M059J (cell line): ENCODE results near the gene ATP13A4. TPM values are rescaled to one million over a fixed set of nuclear protein-coding genes. Genes with fewer than 3 reads are reported as not detected.

ENCODE experiments used
- DNase-seq: peaks from one replicate; pipeline ENCODE4 v3.0.0-alpha.2; 2012; ENCODE audit warnings: low read depth
- total RNA-seq: library from RNA; depleted of rRNA; stranded (reverse); fragments of >200 nt; shearing (Covaris generic); gene quantifications from 2 replicates; pipeline ENCODE4 v1.2.3, GENCODE V29; 2014; rRNA removed

ATP13A4 gene, protein sequence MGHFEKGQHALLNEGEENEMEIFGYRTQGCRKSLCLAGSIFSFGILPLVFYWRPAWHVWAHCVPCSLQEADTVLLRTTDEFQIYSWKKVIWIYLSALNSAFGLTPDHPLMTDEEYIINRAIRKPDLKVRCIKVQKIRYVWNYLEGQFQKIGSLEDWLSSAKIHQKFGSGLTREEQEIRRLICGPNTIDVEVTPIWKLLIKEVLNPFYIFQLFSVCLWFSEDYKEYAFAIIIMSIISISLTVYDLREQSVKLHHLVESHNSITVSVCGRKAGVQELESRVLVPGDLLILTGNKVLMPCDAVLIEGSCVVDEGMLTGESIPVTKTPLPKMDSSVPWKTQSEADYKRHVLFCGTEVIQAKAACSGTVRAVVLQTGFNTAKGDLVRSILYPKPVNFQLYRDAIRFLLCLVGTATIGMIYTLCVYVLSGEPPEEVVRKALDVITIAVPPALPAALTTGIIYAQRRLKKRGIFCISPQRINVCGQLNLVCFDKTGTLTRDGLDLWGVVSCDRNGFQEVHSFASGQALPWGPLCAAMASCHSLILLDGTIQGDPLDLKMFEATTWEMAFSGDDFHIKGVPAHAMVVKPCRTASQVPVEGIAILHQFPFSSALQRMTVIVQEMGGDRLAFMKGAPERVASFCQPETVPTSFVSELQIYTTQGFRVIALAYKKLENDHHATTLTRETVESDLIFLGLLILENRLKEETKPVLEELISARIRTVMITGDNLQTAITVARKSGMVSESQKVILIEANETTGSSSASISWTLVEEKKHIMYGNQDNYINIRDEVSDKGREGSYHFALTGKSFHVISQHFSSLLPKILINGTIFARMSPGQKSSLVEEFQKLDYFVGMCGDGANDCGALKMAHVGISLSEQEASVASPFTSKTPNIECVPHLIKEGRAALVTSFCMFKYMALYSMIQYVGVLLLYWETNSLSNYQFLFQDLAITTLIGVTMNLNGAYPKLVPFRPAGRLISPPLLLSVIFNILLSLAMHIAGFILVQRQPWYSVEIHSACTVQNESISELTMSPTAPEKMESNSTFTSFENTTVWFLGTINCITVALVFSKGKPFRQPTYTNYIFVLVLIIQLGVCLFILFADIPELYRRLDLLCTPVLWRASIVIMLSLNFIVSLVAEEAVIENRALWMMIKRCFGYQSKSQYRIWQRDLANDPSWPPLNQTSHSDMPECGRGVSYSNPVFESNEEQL
- 0.10 TPM in 1 of 2 replicates, not detected in the other for total RNA-seq

DNA sequence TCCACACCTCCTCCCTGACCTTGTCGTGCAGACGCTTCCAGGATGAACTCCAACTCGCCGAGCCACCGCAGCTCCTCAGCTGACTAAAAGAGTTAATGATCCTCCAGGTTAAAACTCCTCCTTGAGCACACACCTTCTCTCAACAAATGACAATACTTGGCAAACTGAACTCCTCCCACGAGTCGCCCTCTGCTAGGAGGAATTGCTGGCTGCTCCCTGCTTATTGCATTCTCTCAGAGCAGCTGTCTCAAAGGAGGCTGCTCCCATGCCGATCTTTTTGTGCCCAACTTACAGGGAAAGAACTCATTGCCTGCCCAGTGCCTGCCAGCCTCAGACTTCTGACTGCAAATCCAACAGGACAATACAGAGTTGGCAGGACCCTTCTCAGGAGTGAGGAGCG is at the start of gene ATP13A4:
Gene ATP13A4, minus strand, starts transcription at position 85 of the 400 bp plus-strand sequence. CDS start 96 bp downstream, outside the sequence.
- no peak for DNase-seq

DNA sequence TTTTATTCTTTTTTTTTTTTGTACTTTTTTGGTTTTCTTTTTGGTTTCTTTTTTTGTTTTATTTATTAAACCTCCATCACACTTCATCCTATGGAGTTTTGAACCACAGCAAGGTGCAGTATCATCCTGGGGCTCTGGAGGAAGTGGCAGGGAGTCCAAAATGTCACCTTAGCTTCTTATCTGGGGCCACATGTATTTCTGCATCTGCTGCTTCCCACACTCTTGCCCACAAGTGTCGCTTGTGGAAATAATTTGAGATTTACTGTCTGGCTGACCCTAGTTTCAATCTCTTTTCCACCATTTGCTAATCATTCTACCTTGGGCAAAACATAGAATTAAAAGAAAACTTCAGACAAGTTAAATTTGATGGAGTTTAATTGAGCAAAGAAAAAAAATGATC is 44.7 kb upstream of the ATP13A4 start:
- no peak for DNase-seq

DNA sequence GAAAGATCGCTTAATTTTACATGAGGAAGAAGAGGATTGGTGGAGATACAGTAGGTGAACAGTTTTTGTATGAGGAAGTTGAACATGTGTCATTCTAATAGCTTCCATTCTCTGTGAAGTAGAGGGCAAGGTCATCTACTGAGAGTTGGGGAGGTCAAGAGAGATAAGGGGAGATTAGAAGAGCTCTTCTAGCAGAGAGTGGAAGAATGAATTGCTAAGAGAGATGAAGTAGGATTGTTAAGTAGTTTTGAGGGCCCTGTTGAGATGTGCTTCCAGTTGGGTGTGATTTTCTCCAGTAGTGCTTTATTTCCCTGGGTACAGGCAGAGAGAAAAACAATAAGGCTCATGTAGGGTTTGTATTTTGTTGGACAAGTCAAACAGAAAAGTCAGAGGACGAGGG is 43.5 kb upstream of the ATP13A4 start:
- DNase-seq: no peak

GRCh38 chr3:193595939-193596487 is 41.3 kb upstream of the ATP13A4 start:
- DNase-seq: no peak

- DNase-seq: peak; percentile 75
Observed at GRCh38 chr3:193594946-193595689, 40.4 kb upstream of the ATP13A4 start.

DNA sequence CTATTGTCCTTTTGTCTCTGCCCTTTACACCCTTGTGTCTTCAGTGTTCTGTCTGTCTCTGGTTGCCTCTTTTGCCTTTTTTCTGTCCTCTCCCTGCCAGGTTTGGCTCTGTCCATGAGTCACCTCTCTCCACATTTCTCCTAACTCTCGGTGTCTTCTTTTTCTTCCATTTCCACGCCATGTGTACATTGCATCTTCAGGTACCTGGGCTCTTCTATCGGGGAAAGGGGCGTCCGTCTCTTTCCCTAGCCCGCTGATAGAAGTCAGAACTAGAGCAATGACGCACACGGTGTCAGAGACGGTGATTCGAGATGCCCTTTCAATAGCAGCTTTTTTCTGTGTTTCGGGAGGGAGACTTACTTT is 39.0 kb upstream of the ATP13A4 start:
- DNase-seq: peak; percentile 55

DNA sequence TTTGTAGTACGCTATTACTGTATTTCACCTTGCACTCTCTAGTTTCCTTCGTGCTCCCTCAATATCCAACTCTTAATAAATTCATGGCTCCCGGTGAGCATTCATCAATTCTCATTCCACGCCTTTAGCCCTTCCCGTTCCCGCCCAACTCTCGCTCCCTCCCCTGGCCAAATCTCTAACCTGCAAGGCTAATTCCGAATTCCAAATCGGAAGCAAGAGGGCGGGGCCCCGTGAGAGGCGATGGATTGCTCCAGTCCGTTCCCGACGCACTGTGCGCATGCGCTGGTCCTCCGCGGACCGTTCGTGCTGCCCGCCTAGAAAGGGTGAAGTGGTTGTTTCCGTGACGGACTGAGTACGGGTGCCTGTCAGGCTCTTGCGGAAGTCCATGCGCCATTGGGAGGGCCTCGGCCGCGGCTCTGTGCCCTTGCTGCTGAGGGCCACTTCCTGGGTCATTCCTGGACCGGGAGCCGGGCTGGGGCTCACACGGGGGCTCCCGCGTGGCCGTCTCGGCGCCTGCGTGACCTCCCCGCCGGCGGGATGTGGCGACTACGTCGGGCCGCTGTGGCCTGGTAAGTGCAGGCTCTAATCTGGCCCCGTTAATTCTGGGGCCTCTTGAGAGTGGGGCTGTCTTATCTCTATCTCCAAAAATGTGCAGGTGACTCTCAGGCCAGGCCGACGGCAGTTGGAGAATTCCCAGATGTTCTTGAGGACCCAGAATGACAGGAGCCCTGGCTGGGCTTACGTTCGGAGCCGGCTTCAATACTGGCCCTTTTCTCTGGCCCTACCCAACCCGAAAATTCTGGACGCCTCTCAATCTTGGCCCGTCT is 38.4 kb upstream of the ATP13A4 start, which contains the start of gene OPA1:
Gene OPA1, plus strand, starts transcription at position 368 of the 827 bp plus-strand sequence. Its CDS starts 170 bp downstream, at position 538.
- DNase-seq: peak; percentile 100

DNA sequence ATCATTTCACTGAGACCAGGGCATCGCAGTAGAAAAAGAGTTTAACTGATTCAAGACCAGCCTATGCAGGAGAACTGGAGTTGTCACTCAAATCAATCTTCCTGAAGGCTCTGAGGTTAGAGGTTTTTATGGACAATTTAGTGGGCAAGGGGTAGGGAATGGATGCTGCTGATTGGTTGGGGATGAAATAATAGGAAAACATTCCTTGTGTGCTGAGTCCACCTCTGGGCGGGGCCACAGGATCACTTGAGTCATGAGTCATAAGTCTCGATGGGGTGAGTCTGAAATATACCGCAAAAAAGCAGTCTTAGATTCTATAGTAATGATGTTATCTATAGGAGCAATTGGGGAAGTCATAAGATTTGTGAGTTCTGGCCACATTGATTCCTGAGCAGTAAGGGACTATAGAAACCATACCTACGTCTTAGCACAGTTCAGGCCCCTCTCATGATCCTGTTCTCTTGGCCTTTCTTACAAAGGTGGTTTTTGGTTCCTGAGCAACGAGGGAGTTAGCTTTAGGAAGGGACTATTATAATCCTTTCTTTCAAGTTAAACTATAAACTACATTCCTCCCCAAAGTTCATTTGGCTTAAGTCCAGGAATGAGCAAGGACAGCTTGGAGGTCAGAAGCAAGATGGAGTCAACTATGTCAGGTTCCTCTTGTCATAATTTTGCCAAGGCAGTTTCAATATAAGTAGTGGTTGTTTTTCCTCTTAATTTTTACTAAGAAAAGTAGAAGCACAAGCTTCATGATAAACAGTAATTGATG is 35.6 kb upstream of the ATP13A4 start:
- DNase-seq: peak; percentile 83

GRCh38 chr3:193589616-193590015 is 34.9 kb upstream of the ATP13A4 start:
- DNase-seq: no peak

DNA sequence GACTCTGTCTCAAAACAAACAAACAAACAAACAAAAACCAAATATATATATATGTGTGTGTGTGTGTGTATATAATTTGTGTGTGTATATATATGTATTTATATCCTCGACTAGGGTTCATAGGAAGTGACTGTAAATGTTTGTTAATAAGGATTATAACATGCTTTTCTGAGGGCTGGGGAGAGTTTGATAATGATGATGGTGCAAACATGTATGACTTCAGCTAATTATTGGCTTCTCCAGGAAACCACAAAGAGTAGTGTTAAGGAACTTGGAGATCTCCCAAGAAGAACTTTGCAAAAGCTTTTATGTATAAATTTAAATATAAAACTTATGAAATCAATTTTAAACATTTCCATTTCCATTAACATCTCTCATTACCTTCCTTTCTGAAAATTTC is 34.4 kb upstream of the ATP13A4 start:
- no peak for DNase-seq

- no peak for DNase-seq
Observed at GRCh38 chr3:193586526-193586925, 31.8 kb upstream of the ATP13A4 start.

DNA sequence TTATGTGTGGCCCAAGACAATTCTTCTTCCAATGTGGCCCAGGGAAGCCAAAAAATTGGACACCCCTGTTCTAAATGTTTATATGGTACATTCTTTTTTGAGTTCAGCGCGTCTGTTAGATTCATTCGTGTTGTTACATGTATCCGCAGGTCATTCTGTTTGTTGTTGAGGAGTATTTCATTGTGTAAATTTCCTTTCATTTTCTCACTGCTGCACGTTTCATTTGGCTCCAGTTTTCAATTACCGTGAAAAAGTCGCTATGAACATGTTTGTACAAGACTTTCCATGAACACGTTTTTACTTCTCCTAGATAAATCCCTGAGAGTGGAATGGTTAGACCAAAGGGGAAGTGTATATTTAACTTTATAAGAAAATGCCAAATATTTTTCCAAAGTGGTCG is 30.8 kb upstream of the ATP13A4 start:
- no peak for DNase-seq

- DNase-seq: no peak
Observed at GRCh38 chr3:193574488-193575070, 19.9 kb upstream of the ATP13A4 start.

DNA sequence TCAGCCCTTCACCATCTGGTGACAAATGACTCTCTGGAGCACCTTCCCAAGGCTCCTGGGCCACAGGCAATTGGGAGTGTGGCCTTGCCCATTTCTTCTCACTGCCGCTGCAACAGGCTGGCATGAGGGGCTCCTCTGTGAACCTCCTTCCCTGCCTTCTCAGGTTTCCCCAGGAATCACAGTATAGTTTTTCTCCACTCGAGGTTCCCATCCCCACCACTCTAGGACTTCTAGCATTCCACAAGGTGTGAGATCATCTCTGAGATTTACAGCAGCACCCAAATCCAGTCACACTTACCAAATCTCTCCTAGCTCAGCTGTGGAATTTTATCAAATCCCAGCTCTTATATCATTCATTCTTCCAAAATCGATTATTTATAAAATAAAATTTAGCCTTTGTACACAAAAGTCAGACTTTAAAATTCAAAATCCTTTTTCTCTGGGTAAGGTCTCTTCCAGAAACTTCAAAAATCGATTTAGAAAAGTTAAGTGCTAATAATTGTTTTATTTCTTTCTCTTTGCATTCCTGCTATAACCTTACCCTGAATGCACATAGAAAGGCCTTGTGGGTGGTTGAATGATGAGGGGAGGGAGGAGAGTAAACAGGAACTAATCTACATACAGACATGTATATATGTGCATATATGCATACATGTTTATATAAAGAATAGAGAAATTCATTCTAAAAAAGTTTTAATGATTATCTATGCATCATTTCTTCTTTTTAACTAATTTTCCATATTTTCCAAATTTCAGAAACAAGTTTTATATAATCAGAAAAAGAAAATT is 18.9 kb upstream of the ATP13A4 start:
- no peak for DNase-seq

GRCh38 chr3:193572426-193572908 is 17.8 kb upstream of the ATP13A4 start:
- peak; percentile 72 for DNase-seq

- DNase-seq: no peak
Observed at GRCh38 chr3:193569119-193569518, 14.4 kb upstream of the ATP13A4 start.

- DNase-seq: peak; percentile 27
Observed at GRCh38 chr3:193564012-193564411, 9.3 kb upstream of the ATP13A4 start.

- no peak for DNase-seq
Observed at GRCh38 chr3:193563426-193563825, 8.7 kb upstream of the ATP13A4 start.
